Measurements from ENCODE around the gene SRM.

DNA sequence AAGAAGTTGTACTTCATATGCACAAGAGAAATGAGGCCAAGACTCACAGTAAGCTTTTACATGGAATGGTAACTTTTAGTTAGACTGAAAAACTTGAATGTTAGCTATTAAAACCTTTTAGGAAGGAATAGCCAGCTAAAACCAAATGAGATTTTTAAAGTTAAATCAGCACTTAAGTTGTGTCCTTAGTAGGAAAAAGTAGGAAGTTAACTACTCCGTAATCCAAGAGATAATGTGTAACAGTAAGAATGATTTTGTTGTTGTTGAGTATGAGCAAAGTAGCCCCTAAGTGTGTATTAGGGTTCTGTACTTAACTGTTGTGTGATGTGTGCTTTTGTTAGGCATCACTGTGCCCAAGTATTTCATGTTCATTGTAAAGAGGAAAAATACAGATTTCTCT lies 34.2 kb downstream of the SRM start:
- TF ChIP-seq CTCF (IDR thresholded peaks at IDR 0.05) (no peak), POLR2A (IDR thresholded peaks at IDR 0.05) (no peak)
